ENCODE data around the gene MRPS33. TPM values are rescaled to one million over a fixed set of nuclear protein-coding genes. Genes with fewer than 3 reads are reported as not detected.

MRPS33 gene
- total RNA-seq, 4 donors from 2014 or later: 13.4 to 27.6 (median 16.4) TPM

DNA sequence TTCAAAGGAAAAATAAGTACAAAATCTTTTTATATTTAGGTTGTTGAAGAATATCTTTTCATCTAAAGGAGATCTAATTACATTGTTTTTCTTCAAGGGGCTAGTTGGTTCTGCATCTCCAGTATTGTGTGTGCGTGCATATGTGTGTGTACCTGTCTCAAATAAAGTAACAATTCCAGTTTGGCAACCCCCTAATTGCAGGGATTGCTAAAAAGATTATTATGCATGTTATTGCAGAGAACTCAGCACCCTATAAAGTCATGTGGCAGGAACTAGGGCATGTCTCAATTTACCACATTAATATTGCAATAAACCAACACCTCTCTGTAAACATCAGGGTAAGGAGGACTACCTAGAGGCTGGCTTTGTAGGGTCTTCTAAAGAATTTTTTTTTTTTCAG lies 37.0 kb downstream of the MRPS33 start:
- Histone ChIP-seq H3K27me3 (no peaks in the 10 kb centered on the region), H3K9me3 (no peaks in the 10 kb centered on the region), H3K27ac (no peak overlapping the region), H3K4me1 (no peaks in the 10 kb centered on the region), H3K4me3 (no peak overlapping the region), H3K36me3 (no peaks in the 10 kb centered on the region)
- ATAC-seq: no peak
- 93 to 100% methylated on average over 1 of the region's 1 CpG for WGBS, 2 donors (ENCODE audit: low coverage in 1 of 2)
- TF ChIP-seq POLR2AphosphoS5 (IDR thresholded peaks at IDR 0.05): no peak
- no peak for TF ChIP-seq POLR2A (IDR thresholded peaks at IDR 0.05)
- no peak for TF ChIP-seq CTCF (IDR thresholded peaks at IDR 0.05)
- TF ChIP-seq EP300 (IDR thresholded peaks at IDR 0.05): no peak

- ATAC-seq: no peak
- 80 to 81% methylated on average over 5 to 6 of the region's 9 CpGs for WGBS, 2 donors (ENCODE audit: low coverage in 1 of 2)
- no peaks in the 10 kb centered on the region for H3K4me1 ChIP-seq
- no peak overlapping the region for H3K27ac ChIP-seq
- no peaks in the 10 kb centered on the region for H3K9me3 ChIP-seq
- no peak overlapping the region for H3K4me3 ChIP-seq
- H3K36me3 ChIP-seq: no peaks in the 10 kb centered on the region
- H3K27me3 ChIP-seq: no peaks in the 10 kb centered on the region
- no peak for TF ChIP-seq POLR2A (IDR thresholded peaks at IDR 0.05)
- no peak for TF ChIP-seq CTCF (IDR thresholded peaks at IDR 0.05)
- no peak for TF ChIP-seq EP300 (IDR thresholded peaks at IDR 0.05)
- TF ChIP-seq POLR2AphosphoS5 (IDR thresholded peaks at IDR 0.05): no peak
Measured at GRCh38 chr7:140972876-140973829, 41.6 kb downstream of the MRPS33 start.

DNA sequence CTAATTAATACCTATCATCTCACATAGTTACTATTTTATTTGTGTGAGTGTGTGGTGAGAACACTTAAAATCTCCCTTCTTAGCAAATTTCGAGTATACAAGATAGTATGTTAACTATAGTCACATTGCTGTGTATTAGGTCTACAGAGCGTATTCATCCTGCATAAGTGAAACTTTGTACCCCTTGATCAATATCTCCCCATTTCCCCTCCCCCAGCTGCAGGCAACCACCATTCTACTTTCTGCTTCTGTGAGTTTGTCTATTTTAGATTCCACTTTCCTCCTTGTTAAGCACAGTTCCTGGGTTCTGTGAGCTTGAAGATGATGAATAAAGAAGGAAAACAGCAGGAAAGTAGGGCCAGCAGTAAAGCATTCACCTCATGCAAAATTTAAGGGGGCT lies 42.4 kb downstream of the MRPS33 start:
- H3K4me3 ChIP-seq: no peak overlapping the region
- H3K27ac ChIP-seq: no peak overlapping the region
- no peaks in the 10 kb centered on the region for H3K9me3 ChIP-seq
- H3K36me3 ChIP-seq: no peaks in the 10 kb centered on the region
- no peak for ATAC-seq
- no peaks in the 10 kb centered on the region for H3K4me1 ChIP-seq
- 75% methylated on average over 2 of the region's 2 CpGs; no CpG with 5 or more reads in 1 of the 2 donors for WGBS, 2 donors (ENCODE audit: low coverage in 1 of 2)
- TF ChIP-seq POLR2AphosphoS5 (IDR thresholded peaks at IDR 0.05) (no peak), EP300 (IDR thresholded peaks at IDR 0.05) (no peak), POLR2A (IDR thresholded peaks at IDR 0.05) (no peak), CTCF (IDR thresholded peaks at IDR 0.05) (no peak)
- no peaks in the 10 kb centered on the region for H3K27me3 ChIP-seq

DNA sequence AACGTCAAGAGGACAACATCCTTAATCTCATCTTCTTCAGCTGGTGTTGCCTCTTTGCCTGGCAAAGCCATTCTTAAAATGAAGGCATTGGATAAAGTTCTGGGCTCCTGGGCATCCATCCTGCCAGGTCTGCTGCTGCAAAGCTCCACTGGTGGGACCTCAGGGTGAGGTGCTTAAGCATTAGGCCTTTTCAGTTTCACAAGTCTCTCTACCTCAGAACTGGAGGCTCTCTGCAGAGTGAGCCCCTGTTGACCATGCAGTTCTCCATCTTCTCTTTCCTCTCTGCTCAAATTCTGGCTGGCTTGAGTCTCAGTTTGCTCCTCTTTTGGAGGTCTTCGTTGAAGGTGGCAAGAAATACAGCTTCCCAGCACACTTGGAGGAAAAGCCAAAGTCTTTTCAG lies 47.3 kb downstream of the MRPS33 start:
- ATAC-seq: no peak
- no peak for TF ChIP-seq POLR2AphosphoS5 (IDR thresholded peaks at IDR 0.05)
- no peak for TF ChIP-seq POLR2A (IDR thresholded peaks at IDR 0.05)
- TF ChIP-seq CTCF (IDR thresholded peaks at IDR 0.05): no peak
- TF ChIP-seq EP300 (IDR thresholded peaks at IDR 0.05): no peak
- 29 to 83% methylated on average over 1 to 2 of the region's 2 CpGs for WGBS, 2 donors (ENCODE audit: low coverage in 1 of 2)
- Histone ChIP-seq H3K36me3 (no peaks in the 10 kb centered on the region), H3K4me1 (no peaks in the 10 kb centered on the region), H3K27me3 (no peaks in the 10 kb centered on the region), H3K9me3 (no peaks in the 10 kb centered on the region), H3K4me3 (no peak overlapping the region), H3K27ac (no peak overlapping the region)
